B cell (primary cell): ENCODE results near the gene NTNG1. TPM values are rescaled to one million over a fixed set of nuclear protein-coding genes. Genes with fewer than 3 reads are reported as not detected.

Experiments
- ATAC-seq: fragments of 200-7000 bp; cut with Tn5 transposase; one replicate; pipeline ENCODE4 v1.10.0; 2021; ENCODE audit warnings: low read depth, mild to moderate bottlenecking, moderate number of reproducible peaks, moderate library complexity
- CTCF ChIA-PET: fragments of 350-600 bp; sonication (Branson Sonifier 250); formaldehyde crosslinking; loops from one replicate; lab custom pipeline; 2021; ENCODE audit warnings: antibody characterized with exemption, inconsistent platforms; lab: Charles Lee
- POLR2A ChIA-PET: fragments of 350-600 bp; sonication (Branson Sonifier 250); formaldehyde crosslinking; loops from one replicate; lab custom pipeline; 2021; ENCODE audit warnings: antibody characterized with exemption; lab: Charles Lee
- DNase-seq: peaks from one replicate; pipeline ENCODE4 v3.0.0; 2013
- H2AFZ ChIP-seq: 2 replicates; pipeline ENCODE4 v1.6.1; 2012; ENCODE audit warnings: mild to moderate bottlenecking, low read depth, low read length; ENCODE audit not compliant: insufficient read depth, poor library complexity, severe bottlenecking
- H3K27ac ChIP-seq, 2 donors: 1 replicate in 1 of 2; 2 replicates in 1 of 2; pipeline ENCODE4 v1.5.1; 2012 to 2013; ENCODE audit warnings: low read length in 2 of 2, mild to moderate bottlenecking in 2 of 2, moderate library complexity in 1 of 2
- H3K27me3 ChIP-seq, 4 experiments: fragments of 200-600 bp in 1 of 4; sonication (generic) in 1 of 4; replicated peaks in 1 of 4; 1 replicate in 2 of 4; 2 replicates in 2 of 4; pipeline versions ENCODE4 v1.6.1 to v1.7.0; 2013 to 2016; ENCODE audit warnings: low read length in 3 of 4, mild to moderate bottlenecking in 2 of 4, mixed read lengths in 1 of 4, moderate library complexity in 1 of 4; ENCODE audit not compliant: insufficient read depth in 4 of 4, control insufficient read depth in 3 of 4; ENCODE audit errors: control extremely low read depth in 1 of 4
- H3K36me3 ChIP-seq, 2 experiments: replicated peaks in 1 of 2; 1 replicate in 1 of 2; 2 replicates in 1 of 2; pipeline versions ENCODE4 v1.6.1 to v1.7.1; 2013; ENCODE audit warnings: low read length in 1 of 2; ENCODE audit not compliant: insufficient read depth in 2 of 2, control insufficient read depth in 1 of 2; ENCODE audit errors: control extremely low read depth in 1 of 2, extremely low read depth in 1 of 2
- H3K4me1 ChIP-seq, 2 donors: fragments of 200-600 bp in 1 of 2; sonication (generic) in 1 of 2; 1 replicate in 1 of 2; 2 replicates in 1 of 2; pipeline versions ENCODE4 v1.5.1 to v1.6.1; 2013 to 2017; ENCODE audit warnings: low read length in 2 of 2; ENCODE audit not compliant: control insufficient read depth in 2 of 2, insufficient read depth in 2 of 2
- H3K4me2 ChIP-seq: replicated peaks from 2 replicates; pipeline ENCODE3; 2012; ENCODE audit warnings: mild to moderate bottlenecking, low read depth, low read length; ENCODE audit not compliant: poor library complexity, severe bottlenecking
- H3K4me3 ChIP-seq, 5 experiments: fragments of 200-600 bp in 1 of 5; sonication (generic) in 1 of 5; 1 replicate in 3 of 5; 2 replicates in 2 of 5; pipeline versions ENCODE4 v1.5.1 to v1.7.0; 2011 to 2016; ENCODE audit warnings: low read length in 4 of 5, mild to moderate bottlenecking in 4 of 5, low read depth in 2 of 5, control low read depth in 1 of 5, moderate library complexity in 1 of 5; ENCODE audit not compliant: insufficient read depth in 1 of 5; ENCODE audit errors: control extremely low read depth in 1 of 5, extremely low read depth in 1 of 5
- H3K79me2 ChIP-seq: fragments of 200-600 bp; sonication (generic); one replicate; pipeline ENCODE4 v1.6.0; 2016; ENCODE audit warnings: low read length; ENCODE audit not compliant: control insufficient read depth, insufficient read depth
- H3K9ac ChIP-seq: fragments of 200-600 bp; sonication (generic); 2 replicates; pipeline ENCODE4 v1.6.1; 2017; ENCODE audit warnings: mild to moderate bottlenecking, low read length, moderate library complexity
- H3K9me3 ChIP-seq, 3 donors: one replicate each; pipeline versions ENCODE4 v1.6.1 to v1.7.1; 2013; ENCODE audit warnings: low read length in 2 of 3; ENCODE audit not compliant: control insufficient read depth in 2 of 3, insufficient read depth in 1 of 3; ENCODE audit errors: control extremely low read depth in 1 of 3
- H4K20me1 ChIP-seq: 2 replicates; pipeline ENCODE4 v1.6.0; 2012; ENCODE audit warnings: mild to moderate bottlenecking, low read length; ENCODE audit not compliant: insufficient read depth, control insufficient read depth, poor library complexity, severe bottlenecking
- H3K27ac Mint-ChIP-seq: one replicate; pipeline ENCODE4 v1.8.0; 2021; ENCODE audit warnings: mixed read lengths
- H3K27me3 Mint-ChIP-seq: one replicate; pipeline ENCODE4 v1.8.0; 2021; ENCODE audit warnings: mixed read lengths
- H3K4me1 Mint-ChIP-seq: one replicate; pipeline ENCODE4 v1.8.0; 2021; ENCODE audit warnings: mixed read lengths
- H3K4me3 Mint-ChIP-seq: one replicate; pipeline ENCODE4 v1.8.0; 2021; ENCODE audit warnings: mixed read lengths
- H3K9me3 Mint-ChIP-seq: one replicate; pipeline ENCODE4 v1.8.0; 2022; ENCODE audit warnings: mixed read lengths; ENCODE audit not compliant: insufficient read depth
- EZH2 ChIP-seq: IDR thresholded peaks from 2 replicates; pipeline ENCODE4 v1.6.1; 2012; ENCODE audit warnings: borderline replicate concordance, low read depth, mild to moderate bottlenecking, moderate library complexity, low read length; ENCODE audit not compliant: insufficient read depth, poor library complexity, severe bottlenecking
- WGBS: methylation state at CpG from one replicate; pipeline ENCODE4 v1.1.5; 2013; ENCODE audit warnings: missing lambda C conversion rate; ENCODE audit not compliant: insufficient coverage; 5-methylcytosine and 5-hydroxymethylcytosine counted together
- intact Hi-C: fragments of 100-400 bp; cut with micrococcal nuclease; formaldehyde crosslinking; loops from one replicate; pipeline ENCODE4 v1.10.0; 2022
- polyA plus RNA-seq: library from polyadenylated mRNA; depleted of rRNA; stranded (reverse); fragments of >200 nt; gene quantifications from 2 replicates; pipeline ENCODE4 v1.2.3, GENCODE V29; 2012
- total RNA-seq, 2 donors: library from RNA; stranded (reverse); fragments of 120-200 nt in 1 of 2; gene quantifications; 1 replicate in 1 of 2; 2 replicates in 1 of 2; pipeline versions ENCODE4 v1.2.3 to v1.2.4, GENCODE V29; 2013 to 2022
- TF ChIP-seq, protein P1 (sequence below): fragments of 200-600 bp; IDR thresholded peaks from one replicate; pipeline ENCODE4 v1.8.0; 2022; ENCODE audit warnings: antibody characterized with exemption, mild to moderate bottlenecking

NTNG1 gene
- total and polyA plus RNA-seq, 2 donors (not counting 1 experiment from before 2014, with no cell fraction given): 2.8 to 3.7 TPM

DNA sequence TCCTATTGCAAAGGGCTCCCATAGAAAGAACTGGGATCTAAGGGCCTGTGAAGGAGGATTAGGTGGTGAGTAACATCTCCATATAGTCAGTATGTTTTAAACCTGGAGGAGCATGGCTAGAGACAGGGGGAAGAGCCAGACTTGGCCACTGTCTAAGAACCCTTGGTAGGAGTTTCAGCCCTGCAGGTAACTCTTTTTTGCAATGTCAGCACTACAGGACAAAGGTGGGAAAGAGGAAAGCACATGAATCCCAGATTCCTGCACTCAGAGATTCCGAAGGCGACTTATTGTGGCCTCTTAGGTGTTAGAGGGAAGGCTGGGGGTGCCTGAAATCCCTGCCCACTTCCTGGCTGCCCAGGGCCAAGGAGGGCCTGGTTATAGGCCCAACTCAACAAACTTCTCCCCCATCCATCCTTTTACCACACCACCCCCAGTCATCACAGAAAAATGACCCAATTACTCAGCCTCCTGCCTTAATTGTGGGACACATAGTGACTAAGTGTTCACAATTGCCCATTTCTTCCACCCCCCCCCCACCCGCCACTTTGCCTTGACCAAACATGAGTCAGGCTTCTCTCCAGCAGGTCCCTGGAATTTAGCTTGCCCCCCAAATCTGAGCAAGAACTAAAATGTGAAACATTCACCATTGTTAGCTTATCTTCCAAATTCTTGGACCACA is 1.9 kb upstream of the NTNG1 start:
- ChIA-PET CTCF (no interaction called here), POLR2A (no interaction called here)
- Histone ChIP-seq H3K27me3 (peaks cover 0 to 29% (median 11%) of the 10 kb centered on the region in 4 experiments), H3K4me1 (peaks cover 18 to 20% of the 10 kb centered on the region in 2 donors), H3K27ac (no peak overlapping the region), H3K4me2 (no peak overlapping the region), H3K36me3 (no peaks in the 10 kb centered on the region), H3K4me3 (no peak overlapping the region), H2AFZ (no peak overlapping the region), H3K9me3 (no peaks in the 10 kb centered on the region), H3K79me2 (no peaks in the 10 kb centered on the region), H3K9ac (no peak overlapping the region), H4K20me1 (no peaks in the 10 kb centered on the region)
- DNase-seq: no peak
- TF ChIP-seq, protein P1, sequence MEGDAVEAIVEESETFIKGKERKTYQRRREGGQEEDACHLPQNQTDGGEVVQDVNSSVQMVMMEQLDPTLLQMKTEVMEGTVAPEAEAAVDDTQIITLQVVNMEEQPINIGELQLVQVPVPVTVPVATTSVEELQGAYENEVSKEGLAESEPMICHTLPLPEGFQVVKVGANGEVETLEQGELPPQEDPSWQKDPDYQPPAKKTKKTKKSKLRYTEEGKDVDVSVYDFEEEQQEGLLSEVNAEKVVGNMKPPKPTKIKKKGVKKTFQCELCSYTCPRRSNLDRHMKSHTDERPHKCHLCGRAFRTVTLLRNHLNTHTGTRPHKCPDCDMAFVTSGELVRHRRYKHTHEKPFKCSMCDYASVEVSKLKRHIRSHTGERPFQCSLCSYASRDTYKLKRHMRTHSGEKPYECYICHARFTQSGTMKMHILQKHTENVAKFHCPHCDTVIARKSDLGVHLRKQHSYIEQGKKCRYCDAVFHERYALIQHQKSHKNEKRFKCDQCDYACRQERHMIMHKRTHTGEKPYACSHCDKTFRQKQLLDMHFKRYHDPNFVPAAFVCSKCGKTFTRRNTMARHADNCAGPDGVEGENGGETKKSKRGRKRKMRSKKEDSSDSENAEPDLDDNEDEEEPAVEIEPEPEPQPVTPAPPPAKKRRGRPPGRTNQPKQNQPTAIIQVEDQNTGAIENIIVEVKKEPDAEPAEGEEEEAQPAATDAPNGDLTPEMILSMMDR: no peak
- TF ChIP-seq EZH2: no peak
- Mint-ChIP-seq H3K27me3 (peaks cover 17% of the 10 kb centered on the region), H3K4me3 (no peak overlapping the region), H3K4me1 (peaks cover 21% of the 10 kb centered on the region), H3K9me3 (no peaks in the 10 kb centered on the region), H3K27ac (no peak overlapping the region)
- intact Hi-C loops: no loop called here
- WGBS: no CpG with 5 or more reads among the region's 3 CpGs
- ATAC-seq: no peak
